ENCODE results near the gene OR1L8.
"Not testable (repeated sequence)": the region's sequence is repeated elsewhere in the genome, so short reads cannot be mapped to it uniquely, and the experiment has no call there.

The OR1L8 gene

GRCh38 chr9:122546196-122546595 lies 37.0 kb downstream of the OR1L8 start:
- H3K27me3 ChIP-seq (ENCODE audit: insufficient read depth, insufficient read length) = no peaks in the 10 kb centered on the region
- H3K4me3 ChIP-seq (ENCODE audit: insufficient read length, low read depth) = no peak overlapping the region
- H3K4me1 ChIP-seq (ENCODE audit: insufficient read depth, insufficient read length) = no peaks in the 10 kb centered on the region
- DNase-seq (ENCODE audit: low read depth, low spot score) = no peak
- H3K9me3 ChIP-seq (ENCODE audit: insufficient read depth, low read length) = no peaks in the 10 kb centered on the region
- TF ChIP-seq SUZ12 (IDR thresholded peaks at IDR 0.05; ENCODE audit: extremely low read depth, insufficient read depth, insufficient read length) (no peak), ZNF274 (IDR thresholded peaks at IDR 0.05; ENCODE audit: low read depth, low read length) (no peak), YY1 (IDR thresholded peaks at IDR 0.05; ENCODE audit: insufficient read depth, insufficient read length) (no peak)
- H3K9ac ChIP-seq (ENCODE audit: insufficient read length, low read depth) = no peak overlapping the region
- no peaks in the 10 kb centered on the region for H3K36me3 ChIP-seq (ENCODE audit: insufficient read depth, insufficient read length, low read length)

- DNase-seq (ENCODE audit: low read depth, low spot score) = no peak
- no peak overlapping the region for H3K9ac ChIP-seq (ENCODE audit: insufficient read length, low read depth)
- no peaks in the 10 kb centered on the region for H3K4me1 ChIP-seq (ENCODE audit: insufficient read depth, insufficient read length)
- H3K27me3 ChIP-seq (ENCODE audit: insufficient read depth, insufficient read length) = no peaks in the 10 kb centered on the region
- peaks cover 10% of the 10 kb centered on the region; the same call in 1 of the 2 replicates for H3K9me3 ChIP-seq (ENCODE audit: insufficient read depth, low read length)
- no peak for TF ChIP-seq ZNF274 (IDR thresholded peaks at IDR 0.05; ENCODE audit: low read depth, low read length)
- TF ChIP-seq SUZ12 (IDR thresholded peaks at IDR 0.05; ENCODE audit: extremely low read depth, insufficient read depth, insufficient read length) = no peak
- TF ChIP-seq YY1 (IDR thresholded peaks at IDR 0.05; ENCODE audit: insufficient read depth, insufficient read length) = no peak
- no peak overlapping the region for H3K4me3 ChIP-seq (ENCODE audit: insufficient read length, low read depth)
- H3K36me3 ChIP-seq (ENCODE audit: insufficient read depth, insufficient read length, low read length) = no peaks in the 10 kb centered on the region
Measured at GRCh38 chr9:122538757-122539156, 44.4 kb downstream of the OR1L8 start.

- peaks cover 10% of the 10 kb centered on the region; the same call in 1 of the 2 replicates for H3K9me3 ChIP-seq (ENCODE audit: insufficient read depth, low read length)
- H3K36me3 ChIP-seq (ENCODE audit: insufficient read depth, insufficient read length, low read length); H3K4me3 ChIP-seq (ENCODE audit: insufficient read length, low read depth); H3K4me1 ChIP-seq (ENCODE audit: insufficient read depth, insufficient read length); H3K27me3 ChIP-seq (ENCODE audit: insufficient read depth, insufficient read length); H3K9ac ChIP-seq (ENCODE audit: insufficient read length, low read depth); DNase-seq (ENCODE audit: low read depth, low spot score): not testable (repeated sequence)
Measured at GRCh38 chr9:122537066-122537465, 46.1 kb downstream of the OR1L8 start.

- TF ChIP-seq ZNF274 (IDR thresholded peaks at IDR 0.05; ENCODE audit: low read depth, low read length) (no peak), YY1 (IDR thresholded peaks at IDR 0.05; ENCODE audit: insufficient read depth, insufficient read length) (no peak), SUZ12 (IDR thresholded peaks at IDR 0.05; ENCODE audit: extremely low read depth, insufficient read depth, insufficient read length) (no peak)
- H3K9me3 ChIP-seq (ENCODE audit: insufficient read depth, low read length) = peaks cover 10% of the 10 kb centered on the region; the same call in 1 of the 2 replicates
Measured at GRCh38 chr9:122536134-122536533, 47.0 kb downstream of the OR1L8 start.

GRCh38 chr9:122531157-122531556 lies 52.0 kb downstream of the OR1L8 start:
- not testable (repeated sequence) for H3K36me3 ChIP-seq (ENCODE audit: insufficient read depth, insufficient read length, low read length); H3K4me1 ChIP-seq (ENCODE audit: insufficient read depth, insufficient read length); H3K4me3 ChIP-seq (ENCODE audit: insufficient read length, low read depth); DNase-seq (ENCODE audit: low read depth, low spot score); H3K9ac ChIP-seq (ENCODE audit: insufficient read length, low read depth); H3K27me3 ChIP-seq (ENCODE audit: insufficient read depth, insufficient read length); H3K9me3 ChIP-seq (ENCODE audit: insufficient read depth, low read length)

More at GRCh38 chr9:122536134-122536533, 47.0 kb downstream of the OR1L8 start:
- H3K36me3 ChIP-seq (ENCODE audit: insufficient read depth, insufficient read length, low read length) = no peaks in the 10 kb centered on the region
- H3K27me3 ChIP-seq (ENCODE audit: insufficient read depth, insufficient read length) = no peaks in the 10 kb centered on the region
- no peak overlapping the region for H3K4me3 ChIP-seq (ENCODE audit: insufficient read length, low read depth)
- no peaks in the 10 kb centered on the region for H3K4me1 ChIP-seq (ENCODE audit: insufficient read depth, insufficient read length)
- no peak for DNase-seq (ENCODE audit: low read depth, low spot score)
- H3K9ac ChIP-seq (ENCODE audit: insufficient read length, low read depth) = no peak overlapping the region

GRCh38 chr9:122527193-122527592 lies 56.0 kb downstream of the OR1L8 start, which contains the start of gene OR1N1:
Gene OR1N1 (minus strand): TSS chr9:122527293. CDS start chr9:122527293, 0 bp downstream.
- Histone ChIP-seq H3K4me3 (ENCODE audit: insufficient read length, low read depth) (no peak within 1 kb of the TSS), H3K36me3 (ENCODE audit: insufficient read depth, insufficient read length, low read length) (no peaks in the 10 kb centered on the region), H3K9ac (ENCODE audit: insufficient read length, low read depth) (no peak within 1 kb of the TSS), H3K9me3 (ENCODE audit: insufficient read depth, low read length) (no peaks in the 10 kb centered on the region), H3K4me1 (ENCODE audit: insufficient read depth, insufficient read length) (no peaks in the 10 kb centered on the region), H3K27me3 (ENCODE audit: insufficient read depth, insufficient read length) (no peaks in the 10 kb centered on the region)
- TF ChIP-seq YY1 (IDR thresholded peaks at IDR 0.05; ENCODE audit: insufficient read depth, insufficient read length) (no peak), ZNF274 (IDR thresholded peaks at IDR 0.05; ENCODE audit: low read depth, low read length) (no peak), SUZ12 (IDR thresholded peaks at IDR 0.05; ENCODE audit: extremely low read depth, insufficient read depth, insufficient read length) (no peak)
- no peak for DNase-seq (ENCODE audit: low read depth, low spot score)

- Histone ChIP-seq H3K27me3 (ENCODE audit: insufficient read depth, insufficient read length) (no peaks in the 10 kb centered on the region), H3K9me3 (ENCODE audit: insufficient read depth, low read length) (no peaks in the 10 kb centered on the region), H3K4me1 (ENCODE audit: insufficient read depth, insufficient read length) (no peaks in the 10 kb centered on the region), H3K4me3 (ENCODE audit: insufficient read length, low read depth) (no peak overlapping the region), H3K36me3 (ENCODE audit: insufficient read depth, insufficient read length, low read length) (no peaks in the 10 kb centered on the region), H3K9ac (ENCODE audit: insufficient read length, low read depth) (no peak overlapping the region)
- DNase-seq (ENCODE audit: low read depth, low spot score) = no peak
- TF ChIP-seq ZNF274 (IDR thresholded peaks at IDR 0.05; ENCODE audit: low read depth, low read length) (no peak), YY1 (IDR thresholded peaks at IDR 0.05; ENCODE audit: insufficient read depth, insufficient read length) (no peak), SUZ12 (IDR thresholded peaks at IDR 0.05; ENCODE audit: extremely low read depth, insufficient read depth, insufficient read length) (no peak)
Measured at GRCh38 chr9:122526602-122527001, 56.6 kb downstream of the OR1L8 start.

- no peak for TF ChIP-seq YY1 (IDR thresholded peaks at IDR 0.05; ENCODE audit: insufficient read depth, insufficient read length)
- no peak for TF ChIP-seq SUZ12 (IDR thresholded peaks at IDR 0.05; ENCODE audit: extremely low read depth, insufficient read depth, insufficient read length)
- no peak for TF ChIP-seq ZNF274 (IDR thresholded peaks at IDR 0.05; ENCODE audit: low read depth, low read length)
- H3K9me3 ChIP-seq (ENCODE audit: insufficient read depth, low read length) = no peaks in the 10 kb centered on the region
Measured at GRCh38 chr9:122519376-122519775, 63.8 kb downstream of the OR1L8 start.

More at GRCh38 chr9:122519376-122519775, 63.8 kb downstream of the OR1L8 start:
- H3K4me1 ChIP-seq (ENCODE audit: insufficient read depth, insufficient read length) = no peaks in the 10 kb centered on the region
- H3K36me3 ChIP-seq (ENCODE audit: insufficient read depth, insufficient read length, low read length) = no peaks in the 10 kb centered on the region
- H3K27me3 ChIP-seq (ENCODE audit: insufficient read depth, insufficient read length) = peaks cover 9% of the 10 kb centered on the region
- no peak overlapping the region for H3K4me3 ChIP-seq (ENCODE audit: insufficient read length, low read depth)
- DNase-seq (ENCODE audit: low read depth, low spot score) = no peak
- H3K9ac ChIP-seq (ENCODE audit: insufficient read length, low read depth) = no peak overlapping the region
